GM12878 (cell line): ENCODE data around the gene SCUBE2. TPM values are rescaled to one million over a fixed set of nuclear protein-coding genes. Genes with fewer than 3 reads are reported as not detected.

ENCODE experiments used
- ATAC-seq: fragments of 200-7000 bp; cut with Tn5 transposase; 3 replicates; pipeline ENCODE4 v1.9.1; 2020; ENCODE audit warnings: mild to moderate bottlenecking, moderate library complexity
- BruUV-seq: library from RNA; stranded (reverse); fragments of 400-500 nt; replicated peaks from 2 replicates; lab custom pipeline; 2021; lab: Mats Ljungman, UMichigan
- CTCF ChIA-PET: fragments of 300-600 bp; sonication (Branson Sonifier 250); formaldehyde crosslinking; extraction: SDS; loops from one replicate; lab custom pipeline; 2021; ENCODE audit warnings: inconsistent platforms; lab: Yijun Ruan, JAX
- POLR2A ChIA-PET: fragments of 350-600 bp; formaldehyde crosslinking; extraction: SDS; loops from one replicate; lab custom pipeline; 2021; ENCODE audit warnings: inconsistent platforms; lab: Charles Lee
- RAD21 ChIA-PET: fragments of 300-600 bp; sonication (Branson Sonifier 250); formaldehyde crosslinking; loops from one replicate; lab custom pipeline; 2023; ENCODE audit warnings: antibody characterized with exemption; ENCODE audit not compliant: unreplicated experiment; lab: Charles Lee
- SMC1A ChIA-PET: fragments of 300-600 bp; sonication (Branson Sonifier 250); formaldehyde crosslinking; loops from one replicate; lab custom pipeline; 2023; ENCODE audit not compliant: unreplicated experiment, uncharacterized antibody; lab: Charles Lee
- DNase-seq: peaks from one replicate; pipeline ENCODE4 v3.0.0-alpha.2; 2011; ENCODE audit warnings: low read depth, low spot score
- FAIRE-seq: peaks from 3 replicates; lab custom pipeline; 2011; peaks lifted over from hg19 to GRCh38; lab: Jason Lieb, UNC
- H2AFZ ChIP-seq: 2 replicates; pipeline ENCODE4 v1.6.0; 2011; ENCODE audit warnings: low read depth, low read length, control low read depth; ENCODE audit not compliant: control insufficient read depth
- H3K27ac ChIP-seq: 2 replicates; pipeline ENCODE4 v1.5.1; 2011; ENCODE audit warnings: control low read depth; ENCODE audit not compliant: control insufficient read depth, insufficient read depth
- H3K27me3 ChIP-seq, 2 experiments: replicated peaks in 1 of 2; 2 replicates each; pipeline versions ENCODE4 v1.6.0 to v1.6.1; 2011; ENCODE audit warnings: low read length in 1 of 2; ENCODE audit not compliant: control insufficient read depth in 2 of 2, insufficient read depth in 2 of 2
- H3K36me3 ChIP-seq, 2 experiments: 2 replicates each; pipeline ENCODE4 v1.5.1; 2011; ENCODE audit warnings: low read length in 1 of 2; ENCODE audit not compliant: control insufficient read depth in 2 of 2, insufficient read depth in 2 of 2
- H3K4me1 ChIP-seq: 2 replicates; pipeline ENCODE4 v1.6.1; 2011; ENCODE audit warnings: mild to moderate bottlenecking, low read length, moderate library complexity, mixed read lengths; ENCODE audit not compliant: control insufficient read depth, insufficient read depth
- H3K4me2 ChIP-seq: 2 replicates; pipeline ENCODE4 v1.6.0; 2011; ENCODE audit warnings: control low read depth; ENCODE audit not compliant: control insufficient read depth, insufficient read depth
- H3K4me3 ChIP-seq: fragments of 200-600 bp; sonication (generic); 2 replicates; pipeline ENCODE4 v1.5.1; 2016
- H3K79me2 ChIP-seq: 2 replicates; pipeline ENCODE4 v1.6.0; 2011; ENCODE audit warnings: low read length; ENCODE audit not compliant: control insufficient read depth, insufficient read depth
- H3K9ac ChIP-seq: 2 replicates; pipeline ENCODE4 v1.8.0; 2011; ENCODE audit warnings: low read length, control low read depth, mixed read lengths; ENCODE audit not compliant: control insufficient read depth, insufficient read depth
- H3K9me3 ChIP-seq: replicated peaks from 3 replicates; pipeline ENCODE4 v1.5.1; 2011; ENCODE audit warnings: mild to moderate bottlenecking, low read length; ENCODE audit not compliant: control insufficient read depth, insufficient read depth
- H4K20me1 ChIP-seq: 2 replicates; pipeline ENCODE4 v1.6.0; 2011; ENCODE audit not compliant: control insufficient read depth, insufficient read depth
- CHD1 ChIP-seq: IDR thresholded peaks from 2 replicates; pipeline ENCODE4 v1.6.1; 2012; ENCODE audit warnings: low read depth, low read length, improper control_type of control experiment
- CHD4 ChIP-seq: fragments of 200-600 bp; sonication (generic); IDR thresholded peaks from 2 replicates; pipeline ENCODE4 v1.6.1; 2016; ENCODE audit warnings: mild to moderate bottlenecking
- DPF2 ChIP-seq: fragments of 450-650 bp; IDR thresholded peaks from 2 replicates; pipeline ENCODE4 v1.6.1; 2017; ENCODE audit warnings: mild to moderate bottlenecking
- IKZF2 ChIP-seq, 2 experiments: fragments of 450-650 bp; IDR thresholded peaks; 2 replicates each; pipeline ENCODE4 v1.6.1; 2017; ENCODE audit warnings: mild to moderate bottlenecking in 2 of 2, moderate library complexity in 2 of 2
- STAT1 ChIP-seq: fragments of 450-650 bp; conservative IDR thresholded peaks from 2 replicates; pipeline ENCODE4 v1.6.1; 2014; ENCODE audit warnings: antibody characterized with exemption, mild to moderate bottlenecking
- ZZZ3 ChIP-seq: IDR thresholded peaks from 2 replicates; pipeline ENCODE4 v1.6.1; 2011; ENCODE audit warnings: low read depth; ENCODE audit not compliant: control insufficient read depth, insufficient read length
- WGBS: methylation state at CpG from one replicate; pipeline ENCODE4 v1.1.6; 2016; ENCODE audit warnings: low lambda C conversion rate; ENCODE audit not compliant: insufficient replicate concordance, insufficient coverage; ENCODE audit errors: missing lambda C conversion rate; 5-methylcytosine and 5-hydroxymethylcytosine counted together
- in situ Hi-C: fragments of 300-500 bp; cut with MboI; formaldehyde crosslinking; loops from 9 replicates; pipeline ENCODE4 v1.14.3; 2018; ENCODE audit warnings: mixed read lengths
- intact Hi-C: fragments of 100-400 bp; cut with micrococcal nuclease; formaldehyde crosslinking; loops from one replicate; pipeline ENCODE4 v1.14.2; 2022; ENCODE audit not compliant: unreplicated experiment
- polyA plus RNA-seq, 11 experiments: library from polyadenylated mRNA; depleted of rRNA in 4 of 11; unstranded in 6 of 11; stranded (reverse) in 5 of 11; fragments of >200 nt; fragmentation: Nextera tagmentation in 4 of 11; fragmentation: Illumina TruSeq in 1 of 11; extraction: Ambion mirVana in 4 of 11; extraction: Trizol in 1 of 11; gene quantifications; 1 replicate in 1 of 11; 2 replicates in 10 of 11; pipeline versions ENCODE4 v1.2.1 to v1.2.3, GENCODE V29; 2011 to 2016; ENCODE audit warnings: inconsistent platforms in 2 of 11, missing spikeins in 2 of 11, low read depth in 1 of 11
- total RNA-seq, 4 experiments: library from RNA; depleted of rRNA in 3 of 4; stranded (reverse); fragments of >200 nt in 3 of 4; fragmentation: Illumina TruSeq in 1 of 4; extraction: Trizol in 1 of 4; gene quantifications; 2 replicates each; pipeline versions ENCODE4 v1.2.1 to v1.2.3, GENCODE V29; 2013 to 2021
- TF ChIP-seq, protein P1 (sequence below): fragments of 450-650 bp; IDR thresholded peaks from 2 replicates; pipeline ENCODE4 v1.6.1; 2018; ENCODE audit warnings: borderline replicate concordance, mild to moderate bottlenecking; ENCODE audit not compliant: partially characterized antibody
- TF ChIP-seq, protein P2 (sequence below): fragments of 150-350 bp; IDR thresholded peaks from 2 replicates; pipeline ENCODE4 v1.6.1; 2014; ENCODE audit warnings: mild to moderate bottlenecking, low read depth, low read length
- TF ChIP-seq, protein P3 (sequence below): IDR thresholded peaks from 2 replicates; pipeline ENCODE4 v1.6.1; 2012; ENCODE audit warnings: mild to moderate bottlenecking, low read depth, low read length

The SCUBE2 gene
- total and polyA plus RNA-seq, 10 of the 15 experiments (the other 5 are each of a cell fraction or from before 2014, with no cell fraction given), result 0.12 to 0.56 (median 0.31) TPM; not detected in 2

DNA sequence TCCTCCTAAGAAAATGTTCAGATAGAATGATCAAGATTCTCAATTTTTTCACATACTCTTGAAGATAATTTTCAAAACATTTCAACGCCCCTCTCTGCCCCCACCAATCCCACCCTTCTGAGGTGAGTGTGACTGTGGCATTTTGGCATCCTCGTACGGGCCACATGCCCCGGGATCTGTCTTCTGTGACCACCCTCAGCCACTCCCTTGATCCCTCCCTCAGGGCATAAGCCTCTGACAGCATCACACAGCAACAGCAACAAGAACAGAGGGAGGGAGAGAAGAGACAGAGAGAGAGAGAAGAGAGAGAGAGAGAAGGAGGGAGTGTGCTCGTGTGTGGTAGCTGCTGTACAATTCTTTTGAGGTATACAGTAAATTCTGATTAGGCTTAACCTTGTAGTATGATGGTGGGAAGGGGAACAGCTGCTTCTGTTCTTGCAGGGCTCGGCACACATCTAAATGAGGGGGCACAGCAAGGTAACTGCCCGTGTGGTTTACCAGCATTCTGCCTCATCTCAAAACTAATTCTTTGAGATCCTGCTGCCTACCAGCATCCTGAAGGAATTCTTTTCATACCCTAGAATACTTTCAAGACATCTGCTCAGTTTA, 21.4 kb downstream of the SCUBE2 start:
- POLR2A ChIA-PET, result no interaction called here
- BruUV-seq, result no TSS peak
- H4K20me1 ChIP-seq, result no peaks in the 10 kb centered on the region
- TF ChIP-seq STAT1 (no peak), ZZZ3 (no peak), CHD4 (no peak), CHD1 (no peak), DPF2 (no peak), IKZF2 (IDR thresholded peaks at IDR 0.05) (no peak)
- TF ChIP-seq, protein P1, sequence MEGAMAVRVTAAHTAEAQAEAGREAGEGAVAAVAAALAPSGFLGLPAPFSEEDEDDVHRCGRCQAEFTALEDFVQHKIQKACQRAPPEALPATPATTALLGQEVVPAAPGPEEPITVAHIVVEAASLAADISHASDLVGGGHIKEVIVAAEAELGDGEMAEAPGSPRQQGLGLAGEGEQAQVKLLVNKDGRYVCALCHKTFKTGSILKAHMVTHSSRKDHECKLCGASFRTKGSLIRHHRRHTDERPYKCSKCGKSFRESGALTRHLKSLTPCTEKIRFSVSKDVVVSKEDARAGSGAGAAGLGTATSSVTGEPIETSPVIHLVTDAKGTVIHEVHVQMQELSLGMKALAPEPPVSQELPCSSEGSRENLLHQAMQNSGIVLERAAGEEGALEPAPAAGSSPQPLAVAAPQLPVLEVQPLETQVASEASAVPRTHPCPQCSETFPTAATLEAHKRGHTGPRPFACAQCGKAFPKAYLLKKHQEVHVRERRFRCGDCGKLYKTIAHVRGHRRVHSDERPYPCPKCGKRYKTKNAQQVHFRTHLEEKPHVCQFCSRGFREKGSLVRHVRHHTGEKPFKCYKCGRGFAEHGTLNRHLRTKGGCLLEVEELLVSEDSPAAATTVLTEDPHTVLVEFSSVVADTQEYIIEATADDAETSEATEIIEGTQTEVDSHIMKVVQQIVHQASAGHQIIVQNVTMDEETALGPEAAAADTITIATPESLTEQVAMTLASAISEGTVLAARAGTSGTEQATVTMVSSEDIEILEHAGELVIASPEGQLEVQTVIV, result no peak
- TF ChIP-seq, protein P2, sequence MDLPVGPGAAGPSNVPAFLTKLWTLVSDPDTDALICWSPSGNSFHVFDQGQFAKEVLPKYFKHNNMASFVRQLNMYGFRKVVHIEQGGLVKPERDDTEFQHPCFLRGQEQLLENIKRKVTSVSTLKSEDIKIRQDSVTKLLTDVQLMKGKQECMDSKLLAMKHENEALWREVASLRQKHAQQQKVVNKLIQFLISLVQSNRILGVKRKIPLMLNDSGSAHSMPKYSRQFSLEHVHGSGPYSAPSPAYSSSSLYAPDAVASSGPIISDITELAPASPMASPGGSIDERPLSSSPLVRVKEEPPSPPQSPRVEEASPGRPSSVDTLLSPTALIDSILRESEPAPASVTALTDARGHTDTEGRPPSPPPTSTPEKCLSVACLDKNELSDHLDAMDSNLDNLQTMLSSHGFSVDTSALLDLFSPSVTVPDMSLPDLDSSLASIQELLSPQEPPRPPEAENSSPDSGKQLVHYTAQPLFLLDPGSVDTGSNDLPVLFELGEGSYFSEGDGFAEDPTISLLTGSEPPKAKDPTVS, result no peak
- TF ChIP-seq, protein P3, sequence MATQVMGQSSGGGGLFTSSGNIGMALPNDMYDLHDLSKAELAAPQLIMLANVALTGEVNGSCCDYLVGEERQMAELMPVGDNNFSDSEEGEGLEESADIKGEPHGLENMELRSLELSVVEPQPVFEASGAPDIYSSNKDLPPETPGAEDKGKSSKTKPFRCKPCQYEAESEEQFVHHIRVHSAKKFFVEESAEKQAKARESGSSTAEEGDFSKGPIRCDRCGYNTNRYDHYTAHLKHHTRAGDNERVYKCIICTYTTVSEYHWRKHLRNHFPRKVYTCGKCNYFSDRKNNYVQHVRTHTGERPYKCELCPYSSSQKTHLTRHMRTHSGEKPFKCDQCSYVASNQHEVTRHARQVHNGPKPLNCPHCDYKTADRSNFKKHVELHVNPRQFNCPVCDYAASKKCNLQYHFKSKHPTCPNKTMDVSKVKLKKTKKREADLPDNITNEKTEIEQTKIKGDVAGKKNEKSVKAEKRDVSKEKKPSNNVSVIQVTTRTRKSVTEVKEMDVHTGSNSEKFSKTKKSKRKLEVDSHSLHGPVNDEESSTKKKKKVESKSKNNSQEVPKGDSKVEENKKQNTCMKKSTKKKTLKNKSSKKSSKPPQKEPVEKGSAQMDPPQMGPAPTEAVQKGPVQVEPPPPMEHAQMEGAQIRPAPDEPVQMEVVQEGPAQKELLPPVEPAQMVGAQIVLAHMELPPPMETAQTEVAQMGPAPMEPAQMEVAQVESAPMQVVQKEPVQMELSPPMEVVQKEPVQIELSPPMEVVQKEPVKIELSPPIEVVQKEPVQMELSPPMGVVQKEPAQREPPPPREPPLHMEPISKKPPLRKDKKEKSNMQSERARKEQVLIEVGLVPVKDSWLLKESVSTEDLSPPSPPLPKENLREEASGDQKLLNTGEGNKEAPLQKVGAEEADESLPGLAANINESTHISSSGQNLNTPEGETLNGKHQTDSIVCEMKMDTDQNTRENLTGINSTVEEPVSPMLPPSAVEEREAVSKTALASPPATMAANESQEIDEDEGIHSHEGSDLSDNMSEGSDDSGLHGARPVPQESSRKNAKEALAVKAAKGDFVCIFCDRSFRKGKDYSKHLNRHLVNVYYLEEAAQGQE, result no peak
- TF ChIP-seq, all 136 proteins: peak for 0
- no peak for FAIRE-seq
- H3K27me3 ChIP-seq, result no peaks in the 10 kb centered on the region
- peaks cover 3% of the 10 kb centered on the region for H3K4me1 ChIP-seq
- H3K79me2 ChIP-seq, result no peaks in the 10 kb centered on the region
- no peak overlapping the region for H3K4me2 ChIP-seq
- WGBS, result 53% methylated on average over 7 of the region's 7 CpGs
- no peak overlapping the region for H2AFZ ChIP-seq
- no peak overlapping the region for H3K9ac ChIP-seq
- no peak for ATAC-seq
- H3K4me3 ChIP-seq, result no peak overlapping the region
- no peaks in the 10 kb centered on the region; the same call in 2 of the 3 replicates for H3K9me3 ChIP-seq
- ChIA-PET SMC1A (interaction anchor here (0.7 to 1.2 kb wide), 3 partner anchors 12 to 28 kb away, joined by 3 read pairs; no protein-coding TSS in a partner anchor), RAD21 (interaction anchor here (0.6 to 1.9 kb wide), 2 partner anchors 23 to 26 kb away, joined by 3 to 5 read pairs; no protein-coding TSS in a partner anchor), CTCF (interaction anchor here (2.0 to 2.8 kb wide), 3 partner anchors 10 to 68 kb away, joined by 8 to 15 read pairs (median 14); no protein-coding TSS in a partner anchor)
- in situ Hi-C loops (no loop called here), intact Hi-C loops (loop anchor here (5.0 kb wide), 1 partner anchor 383 kb away; no protein-coding TSS in a partner anchor)
- H3K36me3 ChIP-seq, result no peaks in the 10 kb centered on the region
- H3K27ac ChIP-seq, result no peak overlapping the region
- DNase-seq, result no peak
